Skeletal muscle tissue (tissue), 4 donors: Measurements from ENCODE around the gene FLT1. TPM values are rescaled to one million over a fixed set of nuclear protein-coding genes. Genes with fewer than 3 reads are reported as not detected.

Experiments
- H3K27ac ChIP-seq: one replicate; pipeline ENCODE4 v1.7.0; 2013; ENCODE audit warnings: mild to moderate bottlenecking, low read depth, low read length, inconsistent platforms
- H3K27me3 ChIP-seq, 3 donors: one replicate each; pipeline ENCODE4 v1.7.0; 2013; ENCODE audit warnings: low read length in 3 of 3; ENCODE audit not compliant: control insufficient read depth in 3 of 3, insufficient read depth in 3 of 3
- H3K36me3 ChIP-seq, 3 donors: one replicate each; pipeline ENCODE4 v1.7.0; 2013; ENCODE audit warnings: low read length in 3 of 3; ENCODE audit not compliant: control insufficient read depth in 3 of 3, insufficient read depth in 3 of 3
- H3K4me1 ChIP-seq, 3 donors: one replicate each; pipeline ENCODE4 v1.7.0; 2013; ENCODE audit warnings: low read length in 3 of 3, mild to moderate bottlenecking in 3 of 3; ENCODE audit not compliant: control insufficient read depth in 3 of 3, insufficient read depth in 3 of 3
- H3K4me3 ChIP-seq, 3 donors: one replicate each; pipeline ENCODE4 v1.7.0; 2013; ENCODE audit warnings: low read length in 3 of 3
- H3K9ac ChIP-seq, 3 donors: one replicate each; pipeline ENCODE4 v1.7.0; 2013; ENCODE audit warnings: low read length in 3 of 3, mild to moderate bottlenecking in 3 of 3, moderate library complexity in 2 of 3, low read depth in 1 of 3
- H3K9me3 ChIP-seq, 3 donors: one replicate each; pipeline ENCODE4 v1.7.0; 2013; ENCODE audit warnings: low read length in 3 of 3; ENCODE audit not compliant: control insufficient read depth in 3 of 3
- total RNA-seq: library from RNA; depleted of rRNA; stranded (reverse); fragments of >200 nt; gene quantifications from one replicate; pipeline ENCODE4 v1.2.3, GENCODE V29; 2014
- donor health status: Osteomylitis.

Gene FLT1
- total RNA-seq, 1 donor from 2014 or later: 13.0 TPM

DNA sequence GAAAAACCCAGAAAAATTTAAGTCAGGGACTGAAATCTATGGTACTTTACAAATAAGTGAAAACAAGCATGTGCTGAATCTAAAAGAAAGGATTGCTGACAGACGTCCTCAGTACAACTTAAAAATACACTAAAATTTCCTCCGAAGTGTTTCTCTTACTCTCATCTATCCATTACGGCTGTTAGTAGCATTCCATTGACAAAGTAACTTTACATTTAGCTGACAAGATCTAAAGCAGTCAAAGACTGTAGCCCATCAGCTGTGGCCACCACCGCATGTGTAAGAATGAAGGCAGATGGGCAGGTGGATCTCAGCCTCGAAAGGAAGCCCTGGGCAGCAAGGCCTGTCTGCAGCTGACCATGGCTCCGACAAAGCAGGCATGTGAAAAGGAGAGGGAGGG lies 59.0 kb downstream of the FLT1 start:
- Histone ChIP-seq H3K9me3 (no peaks in the 10 kb centered on the region), H3K27me3 (no peaks in the 10 kb centered on the region), H3K4me1 (peaks cover 0 to 3% (median 2%) of the 10 kb centered on the region in 3 donors), H3K36me3 (no peaks in the 10 kb centered on the region), H3K27ac (no peak overlapping the region), H3K9ac (no peak overlapping the region), H3K4me3 (no peak overlapping the region)

GRCh38 chr13:28434926-28435325 lies 60.0 kb downstream of the FLT1 start:
- H3K9ac ChIP-seq: no peak overlapping the region
- no peaks in the 10 kb centered on the region for H3K9me3 ChIP-seq
- H3K4me3 ChIP-seq: no peak overlapping the region
- H3K27me3 ChIP-seq: no peaks in the 10 kb centered on the region
- no peak overlapping the region for H3K27ac ChIP-seq
- peaks cover 0 to 2% (median 0%) of the 10 kb centered on the region in 3 donors for H3K4me1 ChIP-seq
- H3K36me3 ChIP-seq: no peaks in the 10 kb centered on the region

DNA sequence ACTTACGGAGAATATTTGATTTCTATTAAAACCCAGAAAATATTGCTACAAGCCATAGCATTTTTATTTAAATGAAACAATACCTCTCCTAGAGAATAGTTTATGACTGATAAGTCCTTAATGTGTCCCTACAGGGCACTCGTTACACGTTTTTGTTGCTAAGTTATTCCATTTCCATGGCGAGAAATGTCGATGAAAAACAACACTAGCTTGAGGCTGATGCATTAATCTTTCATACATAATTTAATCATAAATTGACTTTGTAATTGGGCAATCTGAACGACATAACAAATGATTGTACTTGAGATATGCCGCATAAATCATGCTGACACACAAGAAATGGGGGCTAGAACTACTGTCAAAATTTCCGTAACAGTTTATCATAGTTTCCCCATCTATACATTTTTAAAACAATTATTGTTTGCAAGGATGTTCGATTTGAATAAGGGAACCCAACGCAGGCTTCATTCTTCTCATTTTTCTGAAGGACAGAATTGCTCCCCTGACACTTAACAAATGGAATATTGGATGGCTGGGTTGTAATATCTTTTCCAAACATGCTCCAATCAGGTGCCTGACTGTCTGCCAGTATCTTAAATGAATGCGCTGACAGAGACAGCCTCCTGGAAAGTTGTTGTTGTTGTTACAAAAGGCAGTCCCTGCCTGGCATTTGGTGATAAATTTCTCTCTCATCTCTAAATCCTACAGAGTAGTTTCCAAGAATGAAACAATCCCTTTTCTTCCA lies 61.9 kb downstream of the FLT1 start:
- no peaks in the 10 kb centered on the region for H3K9me3 ChIP-seq
- no peak overlapping the region for H3K27ac ChIP-seq
- peaks cover 0 to 2% (median 0%) of the 10 kb centered on the region in 3 donors for H3K4me1 ChIP-seq
- H3K4me3 ChIP-seq: no peak overlapping the region
- no peaks in the 10 kb centered on the region for H3K36me3 ChIP-seq
- no peaks in the 10 kb centered on the region for H3K27me3 ChIP-seq
- no peak overlapping the region for H3K9ac ChIP-seq

GRCh38 chr13:28429685-28430290 lies 65.1 kb downstream of the FLT1 start:
- H3K27ac ChIP-seq: no peak overlapping the region
- no peaks in the 10 kb centered on the region for H3K27me3 ChIP-seq
- no peaks in the 10 kb centered on the region for H3K9me3 ChIP-seq
- no peaks in the 10 kb centered on the region for H3K36me3 ChIP-seq
- no peak overlapping the region for H3K4me3 ChIP-seq
- no peak overlapping the region for H3K9ac ChIP-seq
- H3K4me1 ChIP-seq: peaks cover 0 to 2% (median 0%) of the 10 kb centered on the region in 3 donors

- no peaks in the 10 kb centered on the region for H3K9me3 ChIP-seq
- H3K27me3 ChIP-seq: no peaks in the 10 kb centered on the region
- H3K27ac ChIP-seq: no peak overlapping the region
- H3K9ac ChIP-seq: no peak overlapping the region
- no peaks in the 10 kb centered on the region for H3K36me3 ChIP-seq
- no peak overlapping the region for H3K4me3 ChIP-seq
- peaks cover 0 to 2% (median 0%) of the 10 kb centered on the region in 3 donors for H3K4me1 ChIP-seq
Measured at GRCh38 chr13:28429096-28429495, 65.8 kb downstream of the FLT1 start.

DNA sequence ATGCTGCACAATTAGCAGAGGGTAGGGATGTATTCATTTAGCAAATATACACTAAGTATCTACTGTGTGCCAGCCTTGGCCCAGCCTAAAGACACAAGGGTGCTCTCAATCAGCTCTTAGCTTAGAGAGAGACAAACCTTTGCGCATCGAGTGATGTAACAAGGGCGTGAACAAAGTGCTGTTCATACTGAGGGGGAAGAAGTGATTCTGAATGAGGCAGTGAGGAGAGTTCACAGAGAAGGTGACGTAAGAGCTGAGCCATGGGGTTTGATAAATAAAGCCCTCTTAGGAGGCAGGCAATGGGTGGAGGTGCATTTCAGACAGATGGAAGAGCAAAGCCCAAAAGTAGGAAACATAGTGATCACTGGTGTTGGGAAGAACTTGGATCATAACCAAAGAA lies 68.5 kb downstream of the FLT1 start:
- Histone ChIP-seq H3K4me1 (peaks cover under 1 to 6% (median 6%) of the 10 kb centered on the region in 3 donors), H3K9ac (no peak overlapping the region), H3K9me3 (no peaks in the 10 kb centered on the region), H3K27ac (no peak overlapping the region), H3K36me3 (no peaks in the 10 kb centered on the region), H3K4me3 (no peak overlapping the region), H3K27me3 (no peaks in the 10 kb centered on the region)

DNA sequence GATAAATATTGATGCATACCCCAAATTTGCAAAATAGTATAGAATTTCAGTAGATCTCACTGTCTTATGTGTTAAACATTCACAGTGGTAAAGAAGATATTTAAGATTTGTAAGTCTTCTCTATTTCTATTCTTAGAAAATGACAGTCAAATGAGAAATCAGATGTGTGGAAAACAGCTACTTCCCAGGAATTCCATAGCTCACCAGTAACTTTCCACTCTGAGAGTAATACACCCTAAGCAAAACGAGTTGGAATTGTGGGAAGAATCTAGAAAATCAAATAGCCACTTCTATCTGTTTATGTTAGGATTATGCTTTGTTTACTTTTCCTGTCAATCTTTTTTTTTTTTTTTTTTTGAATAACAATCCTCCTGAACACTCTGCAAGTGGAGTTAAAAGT lies 69.1 kb downstream of the FLT1 start:
- H3K9ac ChIP-seq: no peak overlapping the region
- peaks cover 3 to 6% (median 6%) of the 10 kb centered on the region in 3 donors for H3K4me1 ChIP-seq
- H3K36me3 ChIP-seq: no peaks in the 10 kb centered on the region
- no peak overlapping the region for H3K4me3 ChIP-seq
- no peaks in the 10 kb centered on the region for H3K9me3 ChIP-seq
- no peak overlapping the region for H3K27ac ChIP-seq
- H3K27me3 ChIP-seq: no peaks in the 10 kb centered on the region

DNA sequence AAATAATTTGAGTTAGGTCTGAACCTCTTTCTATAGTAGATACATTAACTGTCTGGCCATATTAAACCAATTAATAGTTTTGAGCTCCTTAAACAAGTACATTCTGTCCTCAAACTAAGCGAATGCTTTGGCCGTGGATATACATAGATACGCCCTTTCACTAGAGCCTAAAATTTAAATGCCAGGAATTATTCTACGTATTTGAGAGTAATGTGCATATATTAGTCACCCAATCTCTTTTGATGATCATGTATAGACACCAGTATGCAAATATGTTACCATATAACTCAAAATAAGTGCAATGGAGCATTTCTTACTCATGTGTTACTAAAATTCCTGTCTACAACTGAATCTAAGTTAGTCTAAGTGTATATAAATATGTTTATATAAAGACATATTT lies 70.4 kb downstream of the FLT1 start:
- no peak overlapping the region for H3K27ac ChIP-seq
- H3K9ac ChIP-seq: no peak overlapping the region
- H3K9me3 ChIP-seq: no peaks in the 10 kb centered on the region
- no peaks in the 10 kb centered on the region for H3K27me3 ChIP-seq
- H3K4me3 ChIP-seq: no peak overlapping the region
- H3K36me3 ChIP-seq: no peaks in the 10 kb centered on the region
- H3K4me1 ChIP-seq: peaks cover 3 to 6% (median 6%) of the 10 kb centered on the region in 3 donors

DNA sequence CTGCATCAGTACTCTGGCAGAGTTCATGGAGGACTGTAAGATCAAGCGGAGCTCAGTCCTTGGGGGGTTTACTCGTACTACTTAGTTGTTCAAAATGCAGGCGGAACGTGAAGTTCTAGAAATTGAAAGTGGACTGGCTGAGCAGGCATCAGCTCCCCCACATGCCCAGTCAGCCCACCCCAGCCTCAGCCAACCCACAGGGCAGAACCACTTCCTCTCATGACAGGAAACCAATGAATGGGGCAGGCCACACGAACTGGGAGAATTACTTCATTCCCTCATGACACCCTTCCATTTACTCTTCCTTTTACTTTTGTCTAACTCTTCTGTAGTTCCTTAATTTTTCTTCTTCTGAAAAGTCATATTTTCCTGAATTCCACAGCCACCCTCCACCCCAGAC lies 71.9 kb downstream of the FLT1 start:
- Histone ChIP-seq H3K27ac (no peak overlapping the region), H3K4me1 (peaks cover 3 to 6% (median 6%) of the 10 kb centered on the region in 3 donors), H3K36me3 (no peaks in the 10 kb centered on the region), H3K4me3 (no peak overlapping the region), H3K27me3 (no peaks in the 10 kb centered on the region), H3K9ac (no peak overlapping the region), H3K9me3 (no peaks in the 10 kb centered on the region)

GRCh38 chr13:28421676-28422410 lies 73.1 kb downstream of the FLT1 start:
- H3K9me3 ChIP-seq: no peaks in the 10 kb centered on the region
- H3K9ac ChIP-seq: no peak overlapping the region
- peaks cover 3 to 6% (median 6%) of the 10 kb centered on the region in 3 donors for H3K4me1 ChIP-seq
- no peaks in the 10 kb centered on the region for H3K36me3 ChIP-seq
- no peak overlapping the region for H3K4me3 ChIP-seq
- H3K27ac ChIP-seq: no peak overlapping the region
- no peaks in the 10 kb centered on the region for H3K27me3 ChIP-seq
